Panc1 (cell line): ENCODE measurements around the gene RARB.

Experiments used
- POLR2AphosphoS5 ChIP-seq: IDR thresholded peaks from 2 replicates; pipeline ENCODE4 v1.6.1; 2012; ENCODE audit warnings: mild to moderate bottlenecking, low read depth, low read length, moderate library complexity
- TCF7L2 ChIP-seq: IDR thresholded peaks from 2 replicates; pipeline ENCODE4 v1.6.1; 2011; ENCODE audit warnings: mild to moderate bottlenecking, low read depth, low read length, inconsistent platforms
- TF ChIP-seq, protein P1 (sequence below): fragments of 450-650 bp; IDR thresholded peaks from 2 replicates; pipeline ENCODE4 v1.5.1; 2017; ENCODE audit warnings: mild to moderate bottlenecking

- TF ChIP-seq, protein P1, sequence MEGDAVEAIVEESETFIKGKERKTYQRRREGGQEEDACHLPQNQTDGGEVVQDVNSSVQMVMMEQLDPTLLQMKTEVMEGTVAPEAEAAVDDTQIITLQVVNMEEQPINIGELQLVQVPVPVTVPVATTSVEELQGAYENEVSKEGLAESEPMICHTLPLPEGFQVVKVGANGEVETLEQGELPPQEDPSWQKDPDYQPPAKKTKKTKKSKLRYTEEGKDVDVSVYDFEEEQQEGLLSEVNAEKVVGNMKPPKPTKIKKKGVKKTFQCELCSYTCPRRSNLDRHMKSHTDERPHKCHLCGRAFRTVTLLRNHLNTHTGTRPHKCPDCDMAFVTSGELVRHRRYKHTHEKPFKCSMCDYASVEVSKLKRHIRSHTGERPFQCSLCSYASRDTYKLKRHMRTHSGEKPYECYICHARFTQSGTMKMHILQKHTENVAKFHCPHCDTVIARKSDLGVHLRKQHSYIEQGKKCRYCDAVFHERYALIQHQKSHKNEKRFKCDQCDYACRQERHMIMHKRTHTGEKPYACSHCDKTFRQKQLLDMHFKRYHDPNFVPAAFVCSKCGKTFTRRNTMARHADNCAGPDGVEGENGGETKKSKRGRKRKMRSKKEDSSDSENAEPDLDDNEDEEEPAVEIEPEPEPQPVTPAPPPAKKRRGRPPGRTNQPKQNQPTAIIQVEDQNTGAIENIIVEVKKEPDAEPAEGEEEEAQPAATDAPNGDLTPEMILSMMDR = no peak
- TF ChIP-seq POLR2AphosphoS5 = no peak
- no peak for TF ChIP-seq TCF7L2
These were observed 152.5 kb downstream of the RARB start for GRCh38 chr3:25580534-25580933.
